HG03196 (cell line): ENCODE results near the gene SKAP1.
"Not testable (repeated sequence)": the region's sequence is repeated elsewhere in the genome, so short reads cannot be mapped to it uniquely, and the experiment has no call there.

Experiments
- ATAC-seq: cut with Tn5 transposase; IDR thresholded peaks from one replicate; pipeline ENCODE4 v1.9.1; 2021; ENCODE audit not compliant: unreplicated experiment

Gene SKAP1

DNA sequence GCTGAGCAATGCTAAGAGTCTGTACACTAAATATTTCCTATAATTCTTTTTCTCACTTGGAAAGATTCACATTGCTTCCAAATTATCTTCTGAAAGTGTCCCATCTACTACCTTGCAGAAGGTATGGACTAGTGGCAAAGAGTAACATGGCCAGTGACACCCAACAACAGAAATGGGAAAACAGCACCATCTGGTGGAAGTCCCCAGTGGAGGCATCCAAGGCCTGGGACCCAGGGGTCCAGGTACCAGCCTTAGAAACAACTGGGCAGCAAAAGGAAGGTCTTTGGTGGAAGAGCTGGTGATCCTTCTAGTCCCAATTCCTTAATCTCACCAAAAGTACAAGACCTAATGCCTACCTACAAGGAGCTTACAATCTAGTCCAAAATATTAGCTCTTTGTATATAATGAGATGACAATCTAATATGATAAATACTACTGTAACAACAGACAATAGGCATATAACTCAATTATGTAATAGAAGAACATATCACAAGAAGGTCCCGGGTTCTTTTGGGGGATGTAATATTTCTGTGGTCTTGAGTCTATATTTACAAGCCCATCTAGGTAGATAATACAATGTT is 55.3 kb downstream of the SKAP1 start:
- ATAC-seq = no peak

DNA sequence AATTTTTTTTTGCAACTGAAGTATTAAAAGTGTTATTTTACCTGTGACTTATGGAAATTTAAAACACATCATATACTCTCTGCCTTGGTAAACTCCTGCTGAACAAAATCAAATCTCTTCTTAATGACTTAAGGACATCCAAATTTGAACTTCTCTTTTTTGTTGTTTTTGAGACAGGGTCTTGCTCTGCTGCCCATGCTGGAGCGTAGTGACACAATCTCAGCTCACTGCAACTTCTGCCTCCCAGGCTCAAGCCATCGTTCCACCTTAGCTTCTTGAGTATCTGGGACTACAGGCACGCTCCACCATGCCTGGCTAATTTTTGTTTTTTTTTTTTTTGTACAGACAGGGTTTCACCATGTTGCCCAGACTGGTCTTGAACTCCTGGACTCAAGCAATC is 56.1 kb downstream of the SKAP1 start:
- no peak for ATAC-seq

DNA sequence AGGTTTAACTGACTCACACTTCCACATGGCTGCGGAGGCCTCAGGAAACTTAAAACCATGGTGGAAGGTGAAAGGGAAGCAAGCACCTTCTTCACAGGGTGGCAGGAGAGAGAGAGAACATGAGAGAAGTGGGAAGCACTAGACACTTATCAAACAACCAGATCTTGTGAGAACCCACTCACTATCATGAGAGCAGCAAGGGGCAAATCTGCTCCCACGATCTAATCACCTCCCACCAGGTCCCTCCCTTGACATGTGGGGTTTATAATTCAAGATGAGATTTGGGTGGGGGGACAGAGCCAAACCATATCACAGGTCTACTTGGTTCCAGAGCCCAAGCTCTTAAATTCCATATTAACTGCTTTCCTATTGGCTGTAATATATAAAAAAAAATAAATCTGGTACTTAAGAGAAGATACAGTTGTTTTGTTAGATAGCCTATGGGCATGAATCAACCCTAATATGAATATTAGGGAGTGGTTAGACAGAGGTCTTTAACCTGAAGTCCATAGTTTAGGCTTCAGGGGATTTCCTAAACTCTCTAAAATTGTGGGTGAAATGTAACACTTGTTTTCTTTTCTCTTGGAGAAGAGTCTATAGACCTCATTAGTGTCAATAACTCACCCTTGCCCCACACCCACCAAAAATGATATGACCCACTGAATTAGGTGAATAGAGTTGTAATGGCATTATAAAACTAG is 56.7 kb downstream of the SKAP1 start:
- ATAC-seq = no peak

DNA sequence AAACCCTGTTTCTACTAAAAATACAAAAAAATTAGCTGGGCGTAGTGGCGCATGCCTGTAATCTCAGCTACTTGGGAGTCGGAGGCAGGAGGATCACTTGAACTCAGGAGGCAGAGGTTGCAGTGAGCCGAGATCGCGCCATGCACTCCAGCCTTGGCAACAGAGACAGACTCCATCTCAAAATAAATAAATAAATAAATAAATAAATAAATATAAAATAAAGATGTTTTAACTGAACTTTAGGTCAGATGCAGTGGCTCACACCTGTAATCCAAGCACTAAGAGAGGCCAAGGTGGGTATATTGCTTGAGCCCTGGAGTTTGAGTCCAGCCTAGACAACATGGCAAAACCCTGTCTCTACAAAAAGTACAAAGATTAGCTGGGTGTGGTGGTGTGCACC is 61.0 kb downstream of the SKAP1 start:
- ATAC-seq = not testable (repeated sequence)

DNA sequence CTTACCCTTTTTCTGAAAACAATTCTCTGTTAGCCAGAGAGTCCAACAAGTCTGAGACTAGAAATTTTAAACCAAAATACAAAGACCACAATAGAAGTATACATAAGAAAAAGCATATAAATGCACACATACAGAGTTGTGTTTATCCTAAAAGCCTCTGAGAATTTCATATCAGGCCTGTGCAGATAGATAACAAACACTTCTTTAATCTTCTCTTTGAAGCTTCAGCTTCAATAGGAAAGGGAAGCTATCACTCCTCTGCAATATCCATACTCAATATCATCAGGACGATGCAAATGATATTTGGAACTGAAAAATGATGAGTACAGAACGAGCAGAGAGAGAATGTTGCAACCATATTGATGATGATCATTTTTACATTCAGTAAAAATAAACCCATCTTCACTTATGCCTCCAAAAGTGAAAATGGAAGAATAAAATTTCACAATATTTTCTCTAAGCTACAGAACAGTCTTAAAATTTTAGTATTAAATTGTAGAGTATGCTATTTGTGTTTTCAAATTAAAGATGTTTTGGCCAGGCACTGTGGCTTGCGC is 61.6 kb downstream of the SKAP1 start:
- ATAC-seq = no peak

DNA sequence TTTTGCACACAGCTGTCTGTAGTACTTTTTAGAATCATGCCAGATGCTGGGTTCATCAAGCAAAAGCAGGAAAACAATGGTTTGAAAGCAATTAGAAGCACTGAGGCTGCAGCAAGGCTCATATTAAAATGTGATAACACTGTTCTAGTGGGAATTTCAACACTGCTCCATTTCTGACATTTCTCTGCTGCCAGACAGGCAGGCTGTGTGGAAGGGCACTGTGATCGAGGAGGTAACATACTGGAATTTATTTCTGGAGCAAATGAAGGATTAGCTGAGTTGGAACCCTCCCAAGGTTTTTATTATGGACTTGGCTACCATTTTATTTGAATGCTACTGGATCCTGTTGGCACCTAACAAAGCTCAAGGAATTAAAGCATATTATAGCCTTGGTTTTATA is 66.9 kb downstream of the SKAP1 start:
- ATAC-seq = no peak

DNA sequence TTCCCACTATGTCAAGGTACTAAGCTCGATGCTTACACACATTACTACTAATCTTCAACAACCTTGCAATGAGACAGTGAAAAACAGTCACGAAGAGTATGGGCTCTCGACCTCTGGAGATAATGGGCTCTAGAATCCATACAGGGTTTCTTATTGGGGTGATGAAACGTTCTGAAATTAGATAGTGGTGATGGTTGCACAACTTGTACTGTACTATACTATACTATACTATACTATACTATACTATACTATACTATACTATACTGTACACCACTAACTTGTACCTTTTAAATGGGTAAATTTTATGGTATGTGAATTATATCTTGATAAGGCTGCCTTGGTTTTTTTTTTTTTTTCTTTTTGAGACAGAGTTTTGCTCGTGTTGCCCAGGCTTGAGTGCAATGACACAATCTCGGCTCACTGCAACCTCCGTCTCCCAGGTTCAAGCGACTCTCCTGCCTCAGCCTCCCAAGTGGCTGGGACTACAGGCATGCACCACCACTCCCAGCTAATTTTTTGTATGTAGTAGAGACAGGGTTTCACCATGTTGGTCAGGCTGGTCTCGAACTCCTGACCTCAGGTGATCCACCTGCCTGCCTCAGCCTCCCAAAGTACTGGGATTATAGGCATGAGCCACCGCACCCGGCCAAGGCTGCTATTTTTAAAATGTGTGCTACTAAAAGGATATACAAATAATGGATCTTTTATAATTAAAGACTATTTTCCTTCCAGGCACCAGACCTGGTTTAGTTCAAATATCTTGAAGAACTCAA is 69.0 kb downstream of the SKAP1 start:
- not testable (repeated sequence) for ATAC-seq

DNA sequence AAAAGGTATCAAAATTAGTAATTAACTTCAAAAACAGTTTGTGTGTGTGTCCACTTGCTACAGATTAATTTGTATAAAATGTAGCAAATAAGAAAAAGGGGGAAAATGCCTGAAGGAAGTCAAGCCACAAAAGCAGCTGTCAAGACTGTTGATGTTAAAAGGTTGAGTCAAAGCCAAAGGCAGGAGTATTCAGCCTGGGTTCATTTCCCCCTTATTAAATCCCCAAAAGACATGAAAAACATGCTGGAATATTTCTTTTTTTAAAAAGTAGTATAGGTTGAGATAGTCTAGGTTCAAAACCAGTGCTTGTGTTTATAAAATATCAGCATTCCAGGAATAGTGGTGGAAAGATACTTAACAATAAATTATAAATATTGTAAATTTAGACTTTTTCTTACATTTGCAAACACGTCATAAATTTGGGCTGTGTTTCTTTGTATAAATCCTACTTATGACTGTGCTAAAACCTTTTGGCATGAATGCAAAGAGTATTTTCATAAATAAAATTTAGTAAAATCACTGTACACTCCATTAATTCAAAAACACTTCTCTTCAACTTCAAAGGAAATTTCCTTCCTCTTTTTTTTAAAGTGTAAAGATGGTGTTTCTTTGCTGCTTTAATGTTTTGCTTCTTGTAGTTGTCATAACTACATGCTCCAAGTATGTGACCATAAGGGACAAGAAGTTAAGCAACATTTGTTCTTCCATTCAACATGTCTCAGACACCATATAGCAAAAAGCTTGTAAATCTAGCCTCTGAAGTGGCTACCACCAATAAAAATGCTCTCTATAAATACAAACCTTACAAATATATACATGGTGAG is 72.0 kb downstream of the SKAP1 start:
- ATAC-seq = no peak

DNA sequence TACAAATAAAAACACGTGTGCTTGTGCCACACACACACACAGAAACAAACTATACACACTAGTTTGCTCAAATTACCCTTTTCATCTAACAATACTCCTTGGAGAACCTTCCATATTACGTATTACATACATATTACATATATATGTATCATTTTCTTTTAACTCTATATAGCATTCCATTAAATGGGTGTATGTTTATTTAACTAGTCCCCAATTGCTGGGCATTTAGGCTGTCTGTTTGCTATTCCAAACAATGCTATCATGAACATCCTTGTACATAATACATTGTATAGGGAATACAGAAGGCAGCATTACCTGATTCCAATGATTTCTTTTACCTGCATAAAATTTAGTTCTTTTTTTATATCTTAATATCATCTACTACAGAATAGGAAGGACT is 73.1 kb downstream of the SKAP1 start:
- ATAC-seq = no peak

DNA sequence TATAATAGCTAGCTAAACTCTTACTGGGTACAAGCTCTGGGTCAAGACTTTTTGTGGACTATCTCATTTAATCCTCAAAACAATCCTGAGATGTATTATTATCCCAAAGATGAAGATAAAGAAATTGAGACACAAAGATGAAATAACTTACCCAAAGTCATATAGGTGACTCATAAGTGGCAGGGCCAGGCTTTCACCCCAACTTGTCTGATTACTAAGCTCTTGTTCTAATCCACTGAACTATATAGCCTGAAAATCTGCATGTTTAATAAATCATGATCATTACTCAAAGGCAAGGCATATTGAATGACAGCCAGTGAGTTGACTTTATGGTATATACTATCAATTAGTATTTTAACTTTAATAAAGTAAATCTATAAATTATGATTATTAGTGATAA is 77.4 kb downstream of the SKAP1 start:
- ATAC-seq = no peak

DNA sequence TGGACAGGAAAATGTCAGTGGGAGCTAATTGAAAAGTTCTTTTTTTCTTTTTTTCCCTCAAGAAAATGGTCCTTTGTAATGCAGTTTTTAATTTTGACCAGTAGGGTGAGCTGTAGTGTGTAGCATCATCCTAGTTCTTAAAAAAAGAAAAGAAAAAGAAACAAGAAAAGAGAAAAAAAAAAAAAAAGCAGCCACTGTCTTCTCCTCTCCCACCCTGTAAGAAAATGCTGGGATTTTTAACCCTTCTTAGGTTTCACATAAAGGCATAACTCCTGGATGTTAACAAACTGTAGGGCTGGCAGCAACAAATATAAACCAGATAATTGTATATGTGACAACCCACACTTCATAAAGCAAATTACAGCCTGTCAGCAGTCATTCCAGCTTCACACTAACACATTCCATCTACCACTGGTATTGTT is 78.1 kb downstream of the SKAP1 start:
- no peak for ATAC-seq

DNA sequence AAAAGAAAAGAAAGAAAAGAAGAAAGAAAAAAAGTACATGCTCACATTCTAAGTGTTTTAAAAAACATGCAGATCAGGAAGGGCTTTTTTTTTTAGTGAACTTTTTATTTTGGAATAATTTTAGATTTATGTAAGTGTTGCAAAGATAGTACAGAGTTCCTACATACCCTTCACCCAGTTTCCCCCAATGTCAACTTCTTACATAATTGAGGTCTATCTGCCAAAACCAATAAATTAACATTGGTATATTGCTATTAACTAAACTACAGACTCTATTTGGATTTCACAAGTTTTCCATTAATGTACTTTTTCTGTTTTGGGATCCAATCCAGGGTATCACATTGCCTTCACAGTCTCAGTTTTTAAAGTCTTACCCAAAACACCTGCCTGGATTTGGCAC is 81.7 kb downstream of the SKAP1 start:
- ATAC-seq = no peak

DNA sequence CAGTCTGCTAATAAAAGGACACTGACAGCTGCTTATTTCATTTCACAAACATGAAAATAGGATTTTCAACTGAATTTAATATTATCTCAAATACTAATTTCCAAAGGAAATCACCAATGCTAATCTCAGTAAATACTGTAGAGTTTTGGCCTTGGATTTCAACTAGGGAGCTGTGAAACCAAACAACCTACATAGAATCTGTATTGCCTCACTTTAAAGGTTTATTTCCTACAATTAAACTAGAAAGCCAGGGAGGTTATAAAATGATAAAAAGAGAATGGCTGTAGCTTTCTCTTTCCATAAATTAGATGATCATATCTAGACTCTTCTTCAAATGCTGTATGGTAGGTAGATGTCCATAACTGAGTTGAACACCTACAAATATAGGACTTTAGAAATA is 82.8 kb downstream of the SKAP1 start:
- ATAC-seq = no peak

DNA sequence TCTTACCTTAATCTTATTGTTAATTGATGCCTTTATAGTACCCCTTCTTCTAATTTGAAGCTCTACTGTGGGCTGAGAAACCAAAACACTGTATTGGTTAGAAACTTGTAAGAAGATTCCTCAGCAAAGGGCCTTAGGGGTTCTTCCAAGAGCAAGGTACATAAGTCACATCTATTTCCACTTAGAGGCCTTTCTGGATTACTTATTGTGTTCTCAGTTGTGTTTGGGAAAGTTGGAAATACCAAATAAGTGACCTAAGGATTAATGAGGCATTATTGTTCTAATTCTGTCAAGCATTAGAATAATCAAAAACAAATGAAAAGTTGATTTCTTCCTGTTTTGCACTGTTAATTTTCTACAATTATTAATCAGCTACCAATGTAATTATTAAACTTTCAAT is 85.8 kb downstream of the SKAP1 start:
- no peak for ATAC-seq

DNA sequence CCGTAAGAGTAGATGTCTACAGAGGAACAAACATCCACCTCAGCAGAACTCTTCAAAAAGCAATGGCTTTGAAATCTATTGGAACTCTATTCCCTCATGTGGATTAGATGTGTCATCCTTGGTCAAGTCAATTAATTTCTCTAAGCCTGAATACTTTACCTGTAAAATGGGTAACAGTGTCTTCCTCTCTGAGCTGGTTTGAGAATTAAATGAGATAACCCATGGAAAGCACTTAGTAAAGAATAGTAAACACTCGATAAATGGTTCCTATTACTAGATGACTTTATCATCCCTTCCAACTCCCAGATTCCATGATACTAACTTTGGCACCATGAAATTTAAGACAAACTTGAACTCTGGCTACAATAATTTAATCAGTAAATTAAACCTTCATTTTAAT is 89.1 kb downstream of the SKAP1 start:
- no peak for ATAC-seq

DNA sequence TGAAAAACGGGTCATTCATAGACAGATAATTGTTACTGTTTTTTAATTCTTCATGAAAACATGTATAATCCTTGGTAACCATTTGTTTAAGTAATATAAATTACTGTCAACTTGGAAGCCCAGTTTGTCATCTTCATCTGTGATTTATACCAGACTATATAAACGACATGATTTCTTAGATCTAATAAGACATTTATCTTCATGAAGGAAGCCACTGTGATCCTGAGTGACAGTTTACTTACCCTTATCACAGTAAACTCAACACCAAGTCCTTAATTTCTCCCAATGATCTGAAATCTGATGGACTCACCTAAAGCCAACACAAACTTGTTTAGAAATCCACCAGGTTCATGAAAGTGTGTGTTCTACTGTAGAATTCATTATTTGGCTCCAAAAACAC is 91.3 kb downstream of the SKAP1 start:
- ATAC-seq = no peak

DNA sequence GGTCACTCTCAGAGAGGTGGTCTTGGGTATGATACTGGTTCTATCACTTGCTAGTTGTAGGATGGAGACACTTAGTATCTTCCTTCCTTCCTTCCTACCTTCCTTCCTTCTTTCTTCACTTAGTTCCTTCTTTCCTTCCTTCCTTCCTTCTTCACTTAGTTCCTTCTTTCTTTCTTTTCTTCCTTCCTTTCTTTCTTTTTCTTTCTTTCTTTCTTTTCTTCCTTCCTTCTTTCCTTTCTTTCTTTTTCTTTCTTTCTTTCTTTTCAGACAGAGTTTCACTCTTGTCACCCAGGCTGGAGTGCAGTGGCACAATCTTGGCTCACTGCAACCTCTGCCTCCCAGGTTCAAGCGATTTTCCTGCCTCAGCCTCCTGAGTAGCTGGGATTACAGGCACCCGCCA is 92.1 kb downstream of the SKAP1 start:
- ATAC-seq = not testable (repeated sequence)

DNA sequence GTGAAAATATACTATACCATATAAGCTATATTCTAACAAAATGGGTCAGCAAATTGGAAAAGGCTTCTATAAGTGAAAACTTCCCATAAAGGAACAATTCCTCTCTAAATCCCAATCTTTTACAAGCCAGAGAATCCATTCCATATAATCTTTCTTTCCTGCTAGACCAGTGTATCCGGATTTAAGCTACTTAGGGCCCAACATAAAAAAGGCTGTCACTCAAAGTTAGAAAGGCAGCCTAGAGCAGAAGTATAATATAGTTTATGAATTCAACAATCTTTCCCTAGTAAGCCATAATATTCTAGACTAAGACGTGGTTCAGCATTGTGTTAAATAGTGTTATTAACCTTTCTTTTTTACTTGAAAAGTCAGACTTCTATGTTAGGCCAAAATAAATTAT is 93.0 kb downstream of the SKAP1 start:
- no peak for ATAC-seq

DNA sequence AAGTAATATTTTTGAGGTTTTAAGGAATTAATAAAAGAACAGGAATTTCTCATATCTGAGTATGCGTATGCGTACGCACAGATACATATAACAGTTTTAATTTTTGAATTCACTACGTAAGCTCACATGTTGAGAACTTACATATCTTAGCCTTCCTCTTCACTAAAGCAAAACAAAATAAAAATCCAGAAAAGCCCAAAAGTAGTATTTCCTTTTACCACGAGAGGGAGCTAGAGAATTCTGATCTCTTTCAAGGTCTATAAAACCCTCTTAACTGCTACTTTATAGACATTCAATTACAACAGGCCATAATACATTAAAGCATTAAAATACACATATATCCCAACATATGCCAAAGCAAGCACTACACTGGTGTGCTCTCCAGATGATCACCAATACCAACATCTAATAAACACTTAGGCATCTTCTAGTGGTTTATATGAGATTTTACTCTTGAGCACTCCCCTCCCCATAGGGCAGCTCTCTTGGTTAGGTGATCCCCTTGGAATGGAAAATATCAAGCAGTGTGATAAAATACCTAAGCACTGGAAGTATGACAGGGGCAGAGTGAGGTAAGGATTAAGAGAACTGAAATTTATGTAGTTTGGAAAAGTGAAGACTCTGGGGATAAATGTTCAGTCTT is 94.0 kb downstream of the SKAP1 start:
- ATAC-seq = no peak

DNA sequence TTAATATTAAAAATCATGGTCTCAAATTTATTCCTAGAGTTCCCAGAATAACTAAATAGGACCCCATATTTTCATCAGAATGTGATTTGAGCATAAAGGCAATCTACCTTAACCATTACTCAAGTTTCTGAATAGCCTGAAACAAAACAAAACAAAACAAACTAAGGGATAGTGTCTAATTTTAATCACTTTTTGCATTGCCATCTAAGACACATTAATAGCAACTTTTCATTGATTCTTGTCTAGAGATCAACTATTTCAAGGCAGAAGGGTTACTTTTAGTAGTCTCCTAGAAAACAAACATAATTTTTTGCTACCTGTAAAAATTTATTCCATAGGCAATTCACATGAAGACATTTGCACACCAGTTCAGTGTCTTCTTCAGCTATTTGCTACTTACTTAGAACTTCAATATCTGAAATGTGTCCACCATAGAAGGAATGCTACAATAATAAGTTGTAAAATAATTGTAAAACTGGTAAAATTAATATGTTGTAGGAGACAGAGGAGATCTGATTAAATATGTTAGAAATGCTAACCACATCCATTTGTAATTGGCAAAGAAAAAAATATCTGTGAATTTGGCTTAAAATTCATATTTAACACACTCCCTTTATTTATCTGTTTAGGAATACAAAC is 94.7 kb downstream of the SKAP1 start:
- ATAC-seq = no peak
